ENCODE results near the gene TMEM108. TPM values are rescaled to one million over a fixed set of nuclear protein-coding genes. Genes with fewer than 3 reads are reported as not detected.

Gene TMEM108
- total RNA-seq, 2 experiments from 2014 or later: not detected

DNA sequence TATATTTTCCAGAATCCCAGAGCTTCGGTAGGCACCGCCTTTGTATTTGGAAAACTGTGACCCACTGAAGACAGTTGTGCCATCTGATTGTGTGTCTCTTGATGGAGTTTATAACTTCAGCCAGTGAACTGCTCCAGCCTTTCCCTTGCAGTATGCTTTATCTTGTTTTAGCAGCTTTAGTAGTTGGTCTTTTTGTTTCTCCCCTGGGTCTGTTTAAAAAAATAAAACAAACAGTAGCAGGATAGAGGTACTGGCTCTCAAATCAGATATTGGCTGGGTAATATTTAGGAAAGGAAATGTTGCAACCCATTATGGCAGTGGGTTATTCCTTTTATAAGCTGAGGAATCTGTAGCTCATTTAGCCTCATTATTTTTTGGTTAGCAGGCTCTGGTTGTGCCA lies 210.2 kb downstream of the TMEM108 start:
- no peak for DNase-seq
- POLR2A ChIA-PET: no interaction called here
- no peaks in the 10 kb centered on the region for H3K36me3 Mint-ChIP-seq (ENCODE audit: low read depth)
- no peaks in the 10 kb centered on the region for H3K4me1 Mint-ChIP-seq
- no peak overlapping the region for H3K27ac Mint-ChIP-seq
- no peaks in the 10 kb centered on the region for H3K9me3 Mint-ChIP-seq
- H3K27me3 Mint-ChIP-seq: peaks cover 11% of the 10 kb centered on the region
- H3K4me3 Mint-ChIP-seq: no peak overlapping the region
- CTCF ChIA-PET: interaction anchor here (1.2 kb wide), 1 partner anchor 207 kb away, joined by 3 read pairs; no protein-coding TSS in a partner anchor

DNA sequence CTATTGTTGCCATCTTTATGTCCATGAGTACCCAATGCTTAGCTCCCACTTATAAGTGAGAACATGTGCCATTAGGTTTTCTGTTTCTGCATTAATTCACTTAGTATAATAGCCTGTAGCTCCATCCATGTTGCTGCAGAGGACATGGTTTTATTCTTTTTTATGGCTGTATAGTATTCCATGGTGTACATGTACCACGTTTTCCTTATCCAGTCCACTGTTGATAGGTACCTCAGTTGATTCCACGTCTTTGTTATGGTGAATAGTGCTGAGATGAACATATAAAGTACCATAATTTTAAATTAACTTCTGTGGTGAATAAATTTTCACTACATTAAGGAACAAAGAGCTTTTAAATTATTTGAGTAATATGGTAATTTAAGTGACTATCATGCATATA lies 211.3 kb downstream of the TMEM108 start:
- Mint-ChIP-seq H3K27ac (no peak overlapping the region), H3K36me3 (ENCODE audit: low read depth) (no peaks in the 10 kb centered on the region), H3K9me3 (no peaks in the 10 kb centered on the region), H3K4me1 (no peaks in the 10 kb centered on the region), H3K4me3 (no peak overlapping the region), H3K27me3 (peaks cover 11% of the 10 kb centered on the region)
- DNase-seq: no peak
- ChIA-PET CTCF (no interaction called here), POLR2A (interaction anchor here (0.7 kb wide), 1 partner anchor 540 kb away, joined by 3 read pairs; no protein-coding TSS in a partner anchor)

DNA sequence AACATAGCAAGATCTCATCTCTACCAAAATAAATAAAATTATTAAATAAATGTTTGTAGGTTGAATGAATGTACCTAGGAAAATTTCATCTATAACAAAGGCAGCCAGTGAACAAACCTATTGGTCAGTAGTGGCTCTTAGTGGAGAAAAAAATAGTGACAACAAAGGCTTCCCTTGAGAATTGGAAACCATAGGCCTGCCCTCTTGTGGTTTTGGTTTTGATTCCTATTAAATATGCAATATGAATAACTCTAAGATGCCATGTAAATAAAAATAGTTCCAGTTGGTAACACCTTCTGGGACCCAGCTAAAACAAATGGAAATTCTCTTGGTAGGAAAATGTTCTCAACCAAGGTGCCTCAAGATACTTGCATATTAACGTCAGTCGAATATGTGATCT lies 216.0 kb downstream of the TMEM108 start:
- Mint-ChIP-seq H3K4me3 (no peak overlapping the region), H3K9me3 (no peaks in the 10 kb centered on the region), H3K36me3 (ENCODE audit: low read depth) (no peaks in the 10 kb centered on the region), H3K4me1 (no peaks in the 10 kb centered on the region), H3K27me3 (peaks cover 10% of the 10 kb centered on the region), H3K27ac (no peak overlapping the region)
- DNase-seq: no peak
- ChIA-PET POLR2A (no interaction called here), CTCF (no interaction called here)

GRCh38 chr3:133254716-133255115 lies 216.5 kb downstream of the TMEM108 start:
- Mint-ChIP-seq H3K4me3 (no peak overlapping the region), H3K9me3 (no peaks in the 10 kb centered on the region), H3K4me1 (no peaks in the 10 kb centered on the region), H3K36me3 (ENCODE audit: low read depth) (no peaks in the 10 kb centered on the region), H3K27me3 (peaks cover 10% of the 10 kb centered on the region), H3K27ac (no peak overlapping the region)
- POLR2A ChIA-PET: no interaction called here
- DNase-seq: no peak
- CTCF ChIA-PET: interaction anchor here (0.6 kb wide), 1 partner anchor 103 kb away, joined by 3 read pairs; no protein-coding TSS in a partner anchor

- Mint-ChIP-seq H3K4me3 (no peak overlapping the region), H3K9me3 (no peaks in the 10 kb centered on the region), H3K4me1 (no peaks in the 10 kb centered on the region), H3K27ac (no peak overlapping the region), H3K36me3 (ENCODE audit: low read depth) (no peaks in the 10 kb centered on the region), H3K27me3 (peaks cover 14% of the 10 kb centered on the region)
- ChIA-PET POLR2A (no interaction called here), CTCF (no interaction called here)
- DNase-seq: no peak
These were observed 218.7 kb downstream of the TMEM108 start for GRCh38 chr3:133256787-133257483.

DNA sequence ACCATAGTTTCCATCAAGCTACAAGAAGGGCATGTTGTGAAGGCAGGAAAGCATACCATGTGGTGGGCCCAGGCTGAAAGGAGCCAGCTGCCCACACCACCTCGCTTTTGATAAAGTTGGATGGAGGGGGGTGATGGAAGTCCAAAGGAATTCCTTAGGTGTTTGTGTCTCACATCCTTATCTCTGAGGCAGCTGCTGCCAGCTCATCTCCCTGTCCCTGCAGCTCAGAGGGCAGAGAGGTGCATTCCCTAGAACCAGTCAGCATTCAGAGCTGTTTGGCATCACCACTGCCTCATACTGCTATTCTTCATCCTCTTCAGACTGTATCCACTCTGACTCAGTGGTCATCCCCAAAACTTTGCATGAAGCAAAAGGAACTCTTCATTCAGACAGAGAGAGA lies 220.2 kb downstream of the TMEM108 start:
- CTCF ChIA-PET: no interaction called here
- Mint-ChIP-seq H3K27ac (no peak overlapping the region), H3K4me3 (no peak overlapping the region), H3K36me3 (ENCODE audit: low read depth) (no peaks in the 10 kb centered on the region), H3K27me3 (peaks cover 7% of the 10 kb centered on the region), H3K4me1 (no peaks in the 10 kb centered on the region), H3K9me3 (no peaks in the 10 kb centered on the region)
- POLR2A ChIA-PET: no interaction called here
- DNase-seq: no peak

- peaks cover 9% of the 10 kb centered on the region for H3K27me3 Mint-ChIP-seq
- CTCF ChIA-PET: no interaction called here
These were observed 221.6 kb downstream of the TMEM108 start for GRCh38 chr3:133259767-133260166.

DNA sequence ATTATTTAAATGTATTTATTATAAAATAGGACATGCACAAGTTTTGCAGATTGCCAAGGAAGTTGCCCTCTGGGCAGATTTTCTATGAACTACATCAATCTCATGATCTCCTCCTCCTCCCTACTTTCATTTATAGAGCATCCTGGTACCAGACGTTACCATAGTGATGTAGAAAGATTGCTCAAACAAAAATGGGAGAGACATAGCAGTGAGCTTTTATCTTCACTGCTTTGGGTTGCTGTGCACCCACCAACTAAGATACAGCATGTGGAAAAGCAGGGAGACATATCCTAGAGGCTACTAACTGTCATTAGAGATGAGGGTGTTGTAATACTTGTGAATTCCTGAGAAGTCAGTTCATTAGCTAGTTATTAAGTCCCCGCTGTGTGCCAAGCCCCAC lies 224.1 kb downstream of the TMEM108 start:
- Mint-ChIP-seq H3K36me3 (ENCODE audit: low read depth) (no peaks in the 10 kb centered on the region), H3K4me1 (no peaks in the 10 kb centered on the region), H3K27ac (no peak overlapping the region), H3K4me3 (no peak overlapping the region), H3K27me3 (peaks cover 7% of the 10 kb centered on the region), H3K9me3 (no peaks in the 10 kb centered on the region)
- CTCF ChIA-PET: no interaction called here
- no peak for DNase-seq
- POLR2A ChIA-PET: no interaction called here

More at GRCh38 chr3:133259767-133260166, 221.6 kb downstream of the TMEM108 start:
- Mint-ChIP-seq H3K9me3 (no peaks in the 10 kb centered on the region), H3K4me3 (no peak overlapping the region), H3K4me1 (no peaks in the 10 kb centered on the region), H3K27ac (no peak overlapping the region), H3K36me3 (ENCODE audit: low read depth) (no peaks in the 10 kb centered on the region)
- POLR2A ChIA-PET: interaction anchor here (0.6 kb wide), 1 partner anchor 71 kb away, joined by 4 read pairs; no protein-coding TSS in a partner anchor
- no peak for DNase-seq

DNA sequence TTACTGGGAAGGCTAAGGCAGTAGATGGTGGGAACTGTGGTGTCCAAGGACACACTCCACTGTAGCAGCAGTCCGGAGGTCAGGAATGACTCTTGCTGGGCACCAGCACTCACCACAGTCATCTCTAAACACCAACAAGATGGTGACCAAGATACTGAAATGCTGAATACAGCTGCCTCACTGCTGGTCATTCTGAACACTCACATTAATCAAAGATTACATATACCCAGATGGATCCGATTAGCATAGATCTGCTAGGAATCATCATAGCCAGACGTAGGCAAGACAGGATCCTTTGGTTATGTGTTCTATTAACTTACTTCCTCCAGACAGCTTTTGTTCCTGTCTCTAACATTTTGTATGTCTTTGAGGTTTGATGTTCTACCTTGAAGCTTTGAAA lies 226.7 kb downstream of the TMEM108 start:
- no peaks in the 10 kb centered on the region for H3K36me3 Mint-ChIP-seq (ENCODE audit: low read depth)
- H3K27me3 Mint-ChIP-seq: peaks cover 7% of the 10 kb centered on the region
- no peaks in the 10 kb centered on the region for H3K9me3 Mint-ChIP-seq
- POLR2A ChIA-PET: no interaction called here
- no peaks in the 10 kb centered on the region for H3K4me1 Mint-ChIP-seq
- DNase-seq: no peak
- no peak overlapping the region for H3K4me3 Mint-ChIP-seq
- H3K27ac Mint-ChIP-seq: no peak overlapping the region
- CTCF ChIA-PET: no interaction called here

GRCh38 chr3:133268726-133269134 lies 230.5 kb downstream of the TMEM108 start:
- ChIA-PET POLR2A (no interaction called here), CTCF (no interaction called here)
- no peaks in the 10 kb centered on the region for H3K36me3 Mint-ChIP-seq (ENCODE audit: low read depth)
- no peak overlapping the region for H3K27ac Mint-ChIP-seq
- H3K4me1 Mint-ChIP-seq: no peaks in the 10 kb centered on the region
- H3K9me3 Mint-ChIP-seq: no peaks in the 10 kb centered on the region
- H3K27me3 Mint-ChIP-seq: peaks cover 6% of the 10 kb centered on the region
- no peak for DNase-seq
- no peak overlapping the region for H3K4me3 Mint-ChIP-seq

DNA sequence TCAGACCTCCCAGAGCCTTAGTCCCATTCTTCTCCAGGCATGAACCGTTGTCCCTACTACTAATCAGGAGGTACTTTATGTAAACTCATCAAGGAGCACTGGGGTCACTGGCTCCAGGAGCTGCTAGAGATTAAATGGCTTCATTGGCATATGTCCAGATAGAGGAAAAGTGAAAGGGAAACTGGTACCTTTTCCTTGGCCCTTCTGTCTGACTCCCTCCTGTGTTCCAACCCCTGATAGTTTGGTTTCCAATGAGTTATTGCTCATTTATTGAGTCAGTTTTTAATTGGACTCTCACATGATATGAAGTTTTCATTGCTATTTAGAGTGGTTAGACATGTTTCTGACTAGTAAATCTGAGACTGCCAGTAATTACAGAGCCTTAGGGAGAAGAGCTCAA lies 231.2 kb downstream of the TMEM108 start:
- Mint-ChIP-seq H3K27ac (no peak overlapping the region), H3K4me1 (no peaks in the 10 kb centered on the region), H3K27me3 (peaks cover 9% of the 10 kb centered on the region), H3K9me3 (no peaks in the 10 kb centered on the region), H3K36me3 (ENCODE audit: low read depth) (no peaks in the 10 kb centered on the region), H3K4me3 (no peak overlapping the region)
- DNase-seq: no peak
- ChIA-PET CTCF (no interaction called here), POLR2A (no interaction called here)

GRCh38 chr3:133270631-133271030 lies 232.4 kb downstream of the TMEM108 start:
- Mint-ChIP-seq H3K27me3 (peaks cover 9% of the 10 kb centered on the region), H3K4me1 (no peaks in the 10 kb centered on the region), H3K4me3 (no peak overlapping the region), H3K36me3 (ENCODE audit: low read depth) (no peaks in the 10 kb centered on the region), H3K9me3 (no peaks in the 10 kb centered on the region), H3K27ac (no peak overlapping the region)
- POLR2A ChIA-PET: no interaction called here
- DNase-seq: no peak
- CTCF ChIA-PET: no interaction called here

DNA sequence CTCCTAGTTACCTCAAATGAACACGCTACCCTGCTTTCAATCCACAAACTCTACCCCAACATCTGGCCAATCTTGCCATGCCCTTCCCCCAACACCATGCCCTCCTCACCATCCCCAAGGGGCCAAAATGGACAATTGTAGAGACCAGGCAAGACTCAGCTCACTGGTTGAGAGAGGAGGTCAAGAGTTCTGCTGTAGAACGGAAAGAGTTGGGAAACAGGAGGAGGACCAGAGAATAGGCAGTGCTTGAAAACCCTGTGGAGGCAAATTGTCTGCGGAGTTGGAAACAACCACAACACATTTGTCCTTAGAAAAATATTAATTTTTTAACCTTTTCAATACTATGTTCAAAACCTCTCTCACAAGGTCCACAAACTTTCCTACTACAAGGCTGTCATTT lies 232.9 kb downstream of the TMEM108 start:
- H3K4me3 Mint-ChIP-seq: no peak overlapping the region
- H3K27ac Mint-ChIP-seq: no peak overlapping the region
- no peaks in the 10 kb centered on the region for H3K9me3 Mint-ChIP-seq
- no peak for DNase-seq
- ChIA-PET CTCF (no interaction called here), POLR2A (no interaction called here)
- no peaks in the 10 kb centered on the region for H3K4me1 Mint-ChIP-seq
- H3K36me3 Mint-ChIP-seq (ENCODE audit: low read depth): no peaks in the 10 kb centered on the region
- peaks cover 9% of the 10 kb centered on the region for H3K27me3 Mint-ChIP-seq

DNA sequence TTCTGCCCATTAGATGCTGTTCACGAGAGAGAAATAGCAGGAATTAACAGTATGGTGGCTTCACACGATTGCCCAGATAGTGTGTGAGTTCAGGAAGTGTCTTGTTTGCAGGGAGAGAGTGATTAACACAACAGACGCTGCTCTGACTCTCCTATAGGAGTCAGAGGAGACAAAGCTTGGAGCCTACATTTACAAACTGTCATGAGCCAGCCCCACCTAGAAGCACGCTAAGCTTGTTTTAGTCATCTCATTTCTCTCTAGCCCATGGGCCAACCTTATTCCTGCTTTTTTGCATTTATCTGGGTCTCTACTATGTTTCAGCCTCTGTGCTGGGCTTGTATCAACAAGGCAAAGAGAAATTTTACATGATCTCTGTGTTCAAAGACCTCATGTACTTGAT lies 233.3 kb downstream of the TMEM108 start:
- Mint-ChIP-seq H3K4me3 (no peak overlapping the region), H3K9me3 (no peaks in the 10 kb centered on the region), H3K27ac (no peak overlapping the region), H3K4me1 (no peaks in the 10 kb centered on the region), H3K36me3 (ENCODE audit: low read depth) (no peaks in the 10 kb centered on the region), H3K27me3 (peaks cover 9% of the 10 kb centered on the region)
- ChIA-PET CTCF (no interaction called here), POLR2A (no interaction called here)
- no peak for DNase-seq
